KOPT-K1 (cell line): ENCODE results near the gene FATE1.
"Not testable (repeated sequence)": the region's sequence is repeated elsewhere in the genome, so short reads cannot be mapped to it uniquely, and the experiment has no call there.

ENCODE experiments used
- H3K27ac ChIP-seq: fragments of 200-600 bp; sonication (generic); 2 replicates; pipeline ENCODE4 v1.5.1; 2016; ENCODE audit warnings: antibody characterized with exemption, mild to moderate bottlenecking, low read depth, low read length; ENCODE audit not compliant: poor library complexity, severe bottlenecking
- H3K36me3 ChIP-seq: fragments of 200-600 bp; sonication (generic); 2 replicates; pipeline ENCODE4 v1.5.1; 2017; ENCODE audit warnings: antibody characterized with exemption, mild to moderate bottlenecking, low read length, moderate library complexity; ENCODE audit not compliant: insufficient read depth
- H3K9me3 ChIP-seq: fragments of 200-600 bp; sonication (generic); 2 replicates; pipeline ENCODE4 v1.5.1; 2017; ENCODE audit warnings: antibody characterized with exemption, low read length, mild to moderate bottlenecking; ENCODE audit not compliant: insufficient read depth, poor library complexity, severe bottlenecking

FATE1 gene, protein sequence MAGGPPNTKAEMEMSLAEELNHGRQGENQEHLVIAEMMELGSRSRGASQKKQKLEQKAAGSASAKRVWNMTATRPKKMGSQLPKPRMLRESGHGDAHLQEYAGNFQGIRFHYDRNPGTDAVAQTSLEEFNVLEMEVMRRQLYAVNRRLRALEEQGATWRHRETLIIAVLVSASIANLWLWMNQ

DNA sequence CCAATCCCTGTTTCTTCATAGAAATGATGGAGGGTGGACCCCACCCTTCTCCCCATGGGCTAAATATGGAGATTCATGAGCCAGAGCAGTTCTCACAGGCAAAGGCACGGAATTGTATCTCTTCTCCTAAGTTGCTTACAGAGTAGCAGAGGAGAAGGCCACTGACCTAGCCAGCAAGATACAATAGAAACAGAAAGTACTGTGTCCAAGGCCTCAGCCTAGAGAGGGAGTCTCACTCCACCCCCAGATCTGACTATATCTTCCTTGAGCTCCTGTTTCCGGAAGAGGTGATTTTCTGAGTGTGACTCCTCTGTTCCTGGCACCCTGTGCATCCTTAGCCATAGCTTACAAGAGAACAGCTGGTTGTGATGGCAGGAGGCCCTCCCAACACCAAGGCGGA lies at the start of gene FATE1:
FATE1 (plus strand) TSS at position 284 of the 400 bp plus-strand sequence; CDS start at position 369, 85 bp downstream.
- H3K36me3 ChIP-seq = no peaks in the 10 kb centered on the region
- no peak within 1 kb of the TSS for H3K27ac ChIP-seq

DNA sequence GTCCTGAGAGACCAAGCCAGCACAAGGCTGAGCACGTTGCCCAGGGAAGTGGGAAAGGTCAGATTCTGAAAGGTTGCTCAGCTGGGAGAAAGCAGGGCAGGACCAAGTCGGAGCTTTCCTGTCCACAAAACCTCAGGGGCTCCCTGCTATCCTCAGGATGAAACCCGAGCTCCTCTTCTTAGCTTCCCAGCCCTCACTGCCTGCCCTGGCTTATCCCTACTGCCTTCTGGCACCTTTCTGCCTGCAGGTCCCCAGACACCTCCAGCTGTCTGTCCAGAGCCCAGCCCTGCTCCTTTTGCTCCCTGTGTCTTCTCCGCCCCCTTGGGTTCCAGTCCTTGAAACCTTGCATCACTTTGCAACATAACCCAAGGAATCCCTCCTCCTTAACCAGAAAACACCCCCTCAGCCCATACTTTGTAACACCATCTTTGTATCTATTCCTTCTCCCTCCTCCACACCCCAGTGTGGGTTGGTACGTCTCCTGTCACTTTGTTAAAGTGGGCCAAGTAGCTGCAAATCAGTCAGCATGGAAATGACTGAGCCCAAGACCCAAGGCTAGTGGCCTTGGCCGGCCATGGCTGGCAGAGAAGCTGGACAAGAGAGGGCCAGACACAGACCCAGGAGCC lies 40.6 kb upstream of the FATE1 start:
- Histone ChIP-seq H3K36me3 (no peaks in the 10 kb centered on the region), H3K9me3 (no peaks in the 10 kb centered on the region), H3K27ac (no peak overlapping the region)

More for the DNA sequence above, at the start of gene FATE1:
- no peaks in the 10 kb centered on the region for H3K9me3 ChIP-seq

DNA sequence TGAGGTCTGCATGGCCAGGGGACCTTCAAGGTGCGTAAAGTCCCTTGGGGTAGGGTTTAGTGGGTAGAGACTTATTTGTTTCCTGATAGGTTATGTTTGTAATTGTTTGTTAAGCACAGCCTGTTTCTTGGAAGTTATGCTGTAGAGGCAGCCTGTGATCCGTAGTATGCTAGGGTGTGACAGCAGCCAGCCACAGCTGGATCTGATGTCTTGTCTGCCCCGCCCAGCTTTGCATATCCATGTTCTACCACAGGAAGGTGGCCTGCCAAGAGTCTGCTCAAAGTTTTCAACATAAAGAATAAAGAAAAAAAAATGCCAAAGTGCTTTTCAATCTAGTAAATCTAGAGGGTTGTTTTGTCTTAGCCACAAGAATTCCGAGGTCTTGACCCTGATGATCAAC lies 39.6 kb upstream of the FATE1 start:
- Histone ChIP-seq H3K9me3 (no peaks in the 10 kb centered on the region), H3K36me3 (no peaks in the 10 kb centered on the region), H3K27ac (no peak overlapping the region)

DNA sequence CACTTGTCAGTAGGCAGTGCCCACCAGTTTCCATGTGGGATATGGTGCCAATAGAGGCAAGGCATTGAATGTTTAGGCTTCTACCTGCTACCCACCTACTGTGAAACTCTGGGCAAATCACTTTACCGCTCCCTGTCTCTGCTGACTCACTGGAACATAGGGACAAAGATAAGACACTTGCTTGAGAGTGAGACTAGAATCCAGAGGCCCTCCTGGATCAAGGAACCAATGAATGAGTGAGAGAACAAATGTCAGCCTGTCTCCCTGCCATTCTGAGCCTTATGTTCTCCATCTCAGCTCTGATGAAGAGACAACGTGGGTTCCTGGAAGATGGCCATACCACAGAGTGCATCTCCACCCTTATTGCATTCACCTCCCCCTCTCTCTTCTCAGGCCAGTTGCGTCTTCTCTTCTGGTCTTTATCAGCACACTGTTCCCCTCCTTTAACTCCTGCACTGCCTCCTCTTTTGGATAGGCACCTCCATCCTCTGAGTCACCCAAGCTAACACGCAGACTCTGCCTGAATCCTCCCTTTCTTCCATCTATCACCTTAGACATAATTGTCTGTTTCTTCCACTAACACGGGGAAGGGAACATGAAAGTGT lies 35.9 kb upstream of the FATE1 start:
- Histone ChIP-seq H3K27ac (no peak overlapping the region), H3K36me3 (no peaks in the 10 kb centered on the region), H3K9me3 (no peaks in the 10 kb centered on the region)

DNA sequence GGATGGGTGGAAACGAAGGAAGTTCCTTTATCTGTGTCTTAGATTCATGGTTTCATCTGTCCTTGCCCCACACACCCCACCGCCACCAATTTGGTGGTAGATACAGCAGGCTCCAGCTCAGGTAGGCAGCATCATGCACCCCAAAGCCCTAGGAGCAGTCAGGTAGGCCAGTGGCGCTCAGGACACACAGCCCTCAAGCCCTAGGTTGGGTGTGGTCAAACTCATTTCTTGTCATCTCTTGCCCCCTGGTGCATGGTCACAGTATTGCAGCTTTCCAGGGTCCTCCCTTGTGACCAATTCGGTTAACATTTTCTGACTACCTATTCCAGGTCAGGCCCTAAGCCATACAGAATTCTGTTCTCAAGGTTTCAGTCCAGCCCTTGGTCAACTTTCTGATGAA lies 35.0 kb upstream of the FATE1 start:
- Histone ChIP-seq H3K9me3 (no peaks in the 10 kb centered on the region), H3K27ac (no peak overlapping the region), H3K36me3 (no peaks in the 10 kb centered on the region)

DNA sequence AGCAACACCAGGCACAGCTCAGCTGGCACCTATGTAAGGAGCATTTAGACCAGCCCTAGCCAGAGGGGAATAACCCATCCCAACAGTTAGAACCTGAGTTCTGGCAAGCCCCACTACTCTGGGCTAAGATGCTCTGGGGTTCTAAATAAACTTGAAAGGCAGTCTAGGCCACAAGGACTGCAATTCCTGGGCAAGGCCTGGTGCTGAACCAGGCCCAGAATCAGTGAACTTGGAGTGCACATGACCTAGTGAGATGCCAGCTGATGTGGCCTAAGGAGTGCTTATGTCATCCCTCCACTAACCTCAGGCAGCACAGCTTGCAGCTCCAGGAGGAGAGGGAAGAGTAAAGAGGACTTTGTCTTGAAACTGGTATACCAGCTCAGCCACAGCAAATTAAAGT lies 28.2 kb upstream of the FATE1 start:
- no peaks in the 10 kb centered on the region for H3K9me3 ChIP-seq
- H3K36me3 ChIP-seq = no peaks in the 10 kb centered on the region
- no peak overlapping the region for H3K27ac ChIP-seq

DNA sequence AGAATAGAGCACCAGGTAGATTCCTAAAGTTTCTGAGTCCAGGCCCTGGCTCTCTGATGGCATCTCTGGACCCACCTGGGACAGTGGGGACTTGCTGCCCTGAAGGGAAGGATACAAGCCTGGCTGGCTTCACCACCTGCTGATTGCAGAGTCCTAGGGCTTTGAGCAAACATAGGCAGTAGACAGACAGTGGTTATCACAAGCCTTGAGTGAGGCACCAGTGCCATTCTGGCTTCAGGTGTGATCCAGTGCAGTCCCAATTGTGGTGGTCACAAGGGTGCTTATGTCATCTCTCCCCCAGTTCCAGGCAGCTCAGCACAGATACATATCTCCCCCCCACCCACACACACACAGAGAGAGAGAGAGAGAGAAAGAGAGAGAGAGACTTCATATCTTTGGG lies 27.1 kb upstream of the FATE1 start:
- Histone ChIP-seq H3K9me3 (no peaks in the 10 kb centered on the region), H3K27ac (no peak overlapping the region), H3K36me3 (no peaks in the 10 kb centered on the region)

DNA sequence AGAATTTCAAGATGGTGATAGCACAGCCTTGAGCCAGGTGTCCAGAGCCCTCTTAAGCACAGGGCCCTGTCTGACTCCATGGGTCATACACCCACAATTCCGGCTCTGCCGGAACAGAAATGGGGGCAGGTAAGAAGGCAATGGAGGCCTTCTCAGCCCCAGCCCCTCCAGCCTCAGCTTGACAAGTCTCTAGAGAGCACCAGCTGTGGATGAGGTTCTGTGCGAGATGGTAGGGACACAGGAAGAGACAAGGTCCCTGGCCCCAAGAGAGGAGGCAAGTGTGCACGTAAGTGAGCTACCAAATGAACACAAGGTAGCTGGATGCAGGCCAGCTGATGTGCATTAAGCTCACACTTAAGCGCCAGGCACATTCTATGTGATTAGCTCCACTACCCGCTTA lies 23.0 kb upstream of the FATE1 start:
- Histone ChIP-seq H3K36me3 (no peaks in the 10 kb centered on the region), H3K27ac (no peak overlapping the region), H3K9me3 (no peaks in the 10 kb centered on the region)

DNA sequence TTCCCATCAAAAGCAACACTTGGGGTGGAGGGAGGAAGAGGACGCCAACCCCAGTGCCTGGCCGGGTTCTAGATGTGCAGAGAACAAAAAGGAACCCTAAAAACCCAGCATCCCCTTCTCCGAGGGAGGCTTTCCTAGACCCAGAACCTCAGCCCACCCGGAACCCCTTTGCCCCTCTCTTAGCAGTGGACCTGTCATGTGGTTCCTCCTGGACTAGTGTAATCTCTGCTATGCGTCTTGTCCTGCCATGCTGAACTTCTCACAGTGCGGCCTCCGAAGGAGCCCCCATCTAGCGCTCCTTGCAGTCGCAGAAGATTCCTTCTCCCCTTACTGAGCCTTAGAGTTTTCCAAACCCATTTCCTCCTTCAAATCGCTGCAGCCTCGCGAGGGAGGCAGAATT lies 21.7 kb upstream of the FATE1 start:
- H3K36me3 ChIP-seq = no peaks in the 10 kb centered on the region
- no peak overlapping the region for H3K27ac ChIP-seq
- H3K9me3 ChIP-seq = no peaks in the 10 kb centered on the region

DNA sequence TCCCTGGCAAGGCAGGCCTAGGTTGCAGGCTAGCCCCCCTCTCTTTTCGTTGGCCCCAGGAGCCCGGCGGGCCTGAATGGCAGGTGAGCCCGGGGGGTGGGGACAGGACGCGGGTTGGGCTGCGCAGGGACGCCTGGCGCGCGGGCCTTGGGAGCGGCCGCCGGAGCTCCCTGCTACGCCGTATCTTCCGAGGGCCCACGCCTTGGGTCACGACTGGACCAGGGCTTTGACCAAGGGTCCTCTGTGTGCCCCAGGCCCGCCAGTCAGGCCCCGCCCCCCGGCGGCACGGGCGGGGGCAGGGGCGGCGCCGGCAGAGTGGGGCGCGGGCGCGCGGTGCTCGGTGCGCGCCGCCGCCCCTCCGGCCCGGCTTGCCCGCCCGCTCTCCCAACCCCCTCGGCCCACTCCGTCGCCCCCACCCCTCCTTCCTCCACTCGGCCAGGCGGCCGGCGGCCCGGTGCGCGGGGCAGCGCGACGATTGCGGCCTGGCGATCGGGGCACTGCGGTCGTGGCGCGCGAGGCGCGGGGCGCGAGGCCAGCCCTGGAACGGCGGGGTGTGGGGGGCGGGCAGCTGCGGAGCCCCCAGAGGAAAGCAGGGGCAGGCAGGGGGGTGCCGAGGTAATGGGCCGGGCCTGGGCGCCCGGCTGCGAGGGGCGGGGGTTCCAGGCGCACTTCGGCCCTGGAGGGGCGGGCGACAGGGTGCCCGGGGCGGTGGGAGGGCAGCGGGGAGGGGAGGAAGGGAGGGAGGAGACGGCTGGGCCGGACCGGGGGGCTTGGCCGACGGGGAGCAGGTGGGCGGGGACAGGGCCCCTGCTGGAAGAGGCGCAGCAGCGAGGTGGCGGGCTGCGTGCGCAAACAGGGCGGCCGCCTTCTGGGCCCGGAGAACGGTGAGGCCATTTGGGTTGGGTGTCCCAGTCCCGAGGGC lies 20.9 kb upstream of the FATE1 start, which contains the start of gene PRRG3:
PRRG3 (plus strand) TSS at position 798 of the 922 bp plus-strand sequence. CDS start 3,357 bp downstream, outside the sequence.
- no peaks in the 10 kb centered on the region for H3K9me3 ChIP-seq
- H3K27ac ChIP-seq = no peak within 1 kb of the TSS
- H3K36me3 ChIP-seq = no peaks in the 10 kb centered on the region

DNA sequence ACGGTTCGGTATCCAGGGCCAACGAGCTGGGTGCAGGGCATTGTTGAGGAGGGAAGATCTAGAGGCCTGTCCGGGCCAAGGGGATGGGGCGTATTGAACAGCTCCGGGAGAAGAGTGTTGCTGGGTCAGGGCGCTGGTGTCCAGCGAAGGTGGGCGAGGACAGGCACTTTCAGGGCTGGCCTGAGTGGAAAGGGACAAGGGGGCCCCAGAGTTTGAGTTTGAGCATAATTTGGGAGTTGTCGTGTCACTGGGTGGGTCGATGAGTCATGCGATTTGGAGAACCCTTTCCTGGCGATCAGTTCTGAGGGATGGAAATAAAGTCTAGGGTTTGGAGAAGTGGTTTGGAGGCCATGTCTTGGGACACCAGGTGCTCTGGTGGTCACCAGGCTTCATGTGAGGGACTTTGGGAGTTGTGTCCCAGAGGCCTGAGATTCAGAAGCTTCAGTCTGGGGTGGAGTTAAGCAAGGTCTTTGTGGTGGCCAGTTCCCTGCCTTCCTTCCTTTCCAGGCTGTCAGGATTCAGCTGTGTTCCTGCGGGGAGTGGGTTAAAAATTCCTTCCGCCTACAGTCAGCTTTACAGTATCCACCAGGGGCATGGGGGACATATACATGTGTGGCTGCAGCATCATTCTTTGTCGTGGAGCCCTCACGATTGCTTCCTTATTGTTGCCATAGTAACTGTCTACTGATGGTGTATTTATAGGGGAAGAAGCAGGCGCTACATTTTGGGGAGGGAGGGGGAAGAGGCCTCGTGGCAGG lies 20.1 kb upstream of the FATE1 start:
- H3K9me3 ChIP-seq = no peaks in the 10 kb centered on the region
- H3K27ac ChIP-seq = no peak overlapping the region
- H3K36me3 ChIP-seq = no peaks in the 10 kb centered on the region

DNA sequence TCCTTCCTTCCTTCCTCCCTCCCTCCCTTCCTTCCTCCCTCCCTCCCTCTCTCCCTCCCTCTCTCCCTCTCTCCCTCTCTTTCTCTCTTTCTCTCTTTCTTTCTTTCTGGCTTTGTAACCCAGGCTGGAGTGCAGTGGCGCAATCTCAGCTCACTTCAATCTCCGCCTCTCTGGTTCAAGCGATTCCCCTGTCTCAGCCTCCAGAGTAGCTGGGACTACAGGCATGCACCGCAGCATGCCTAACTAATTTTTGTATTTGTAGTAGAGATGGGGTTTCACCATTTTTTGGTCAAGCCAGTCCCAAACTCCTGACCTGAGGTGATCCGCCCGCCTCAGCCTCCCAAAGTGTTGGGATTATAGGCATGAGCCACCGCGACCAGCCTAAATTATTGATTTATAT lies 18.8 kb upstream of the FATE1 start:
- not testable (repeated sequence) for H3K9me3 ChIP-seq, H3K27ac ChIP-seq, H3K36me3 ChIP-seq

DNA sequence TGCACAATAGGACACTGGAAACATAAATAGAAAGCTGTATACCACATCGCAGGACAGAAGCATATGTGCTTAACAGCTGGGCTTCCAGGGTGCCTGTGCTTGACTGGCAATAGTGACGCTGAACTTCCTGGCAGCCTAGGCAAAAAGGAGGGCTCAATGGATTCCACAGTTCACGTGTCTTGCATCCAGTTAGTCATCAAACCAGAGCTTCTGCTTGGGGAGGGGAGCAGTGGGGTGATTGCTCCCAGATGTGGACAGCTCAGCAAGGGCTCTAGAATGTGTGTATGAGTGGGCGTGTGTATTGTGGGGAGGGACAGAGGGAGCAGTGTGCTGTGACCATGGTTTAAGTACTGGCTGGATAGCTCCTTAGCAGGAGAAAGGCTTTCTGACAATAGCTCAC lies 18.3 kb upstream of the FATE1 start:
- Histone ChIP-seq H3K27ac (no peak overlapping the region), H3K36me3 (no peaks in the 10 kb centered on the region), H3K9me3 (no peaks in the 10 kb centered on the region)

DNA sequence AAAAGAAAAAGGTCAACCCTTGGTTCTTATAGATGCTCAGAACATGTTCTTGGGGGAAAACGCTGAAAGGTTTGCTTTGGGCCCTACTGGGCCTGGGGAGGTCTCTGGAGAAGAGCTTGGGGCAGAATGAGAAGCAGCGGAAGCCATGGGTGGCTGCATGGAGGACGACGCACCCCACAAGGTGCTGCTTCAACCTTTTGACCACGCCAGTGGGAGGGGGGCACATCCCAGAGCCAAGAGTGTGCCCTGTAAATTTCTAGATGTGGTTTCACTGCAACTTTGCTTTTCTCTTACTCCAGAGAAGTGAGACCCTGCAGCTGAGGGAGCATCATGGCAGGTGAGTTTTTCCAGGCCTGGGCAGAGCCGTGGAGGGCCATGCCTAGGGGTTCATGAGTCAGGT lies 17.4 kb upstream of the FATE1 start:
- Histone ChIP-seq H3K27ac (no peak overlapping the region), H3K9me3 (no peaks in the 10 kb centered on the region), H3K36me3 (no peaks in the 10 kb centered on the region)
